HG02798 (cell line): Measurements from ENCODE around the gene SLC25A33.

Experiments used
- ATAC-seq: cut with Tn5 transposase; IDR thresholded peaks from one replicate; pipeline ENCODE4 v1.9.1; 2021; ENCODE audit warnings: mild to moderate bottlenecking; ENCODE audit not compliant: unreplicated experiment, poor library complexity

SLC25A33 gene

GRCh38 chr1:9599741-9600140, 60.5 kb downstream of the SLC25A33 start:
- no peak for ATAC-seq

- no peak for ATAC-seq
Observed at GRCh38 chr1:9600861-9601834, 61.9 kb downstream of the SLC25A33 start.

GRCh38 chr1:9601942-9602793, 62.9 kb downstream of the SLC25A33 start:
- ATAC-seq = no peak

- no peak for ATAC-seq
Observed at GRCh38 chr1:9602794-9603167, 63.5 kb downstream of the SLC25A33 start.

- ATAC-seq = no peak
Observed at GRCh38 chr1:9603307-9603706, 64.0 kb downstream of the SLC25A33 start.

- no peak for ATAC-seq
Observed at GRCh38 chr1:9603766-9604753, 64.8 kb downstream of the SLC25A33 start.

GRCh38 chr1:9604836-9605235, 65.6 kb downstream of the SLC25A33 start:
- no peak for ATAC-seq

GRCh38 chr1:9605946-9606455, 66.7 kb downstream of the SLC25A33 start:
- ATAC-seq = no peak

GRCh38 chr1:9606458-9606857, 67.2 kb downstream of the SLC25A33 start:
- ATAC-seq = no peak

- ATAC-seq = no peak
Observed at GRCh38 chr1:9606948-9607347, 67.7 kb downstream of the SLC25A33 start.

- ATAC-seq = no peak
Observed at GRCh38 chr1:9607352-9607751, 68.1 kb downstream of the SLC25A33 start.

- ATAC-seq = no peak
Observed at GRCh38 chr1:9609998-9610397, 70.7 kb downstream of the SLC25A33 start.

- no peak for ATAC-seq
Observed at GRCh38 chr1:9610548-9610947, 71.3 kb downstream of the SLC25A33 start.

GRCh38 chr1:9611716-9612115, 72.5 kb downstream of the SLC25A33 start:
- no peak for ATAC-seq

- no peak for ATAC-seq
Observed at GRCh38 chr1:9612162-9612845, 73.0 kb downstream of the SLC25A33 start.

- no peak for ATAC-seq
Observed at GRCh38 chr1:9612871-9613624, 73.8 kb downstream of the SLC25A33 start.

GRCh38 chr1:9613625-9614299, 74.5 kb downstream of the SLC25A33 start:
- no peak for ATAC-seq
